ENCODE results near the gene SLC1A1.

SLC1A1 gene

GRCh38 chr9:4547016-4547415 lies 56.7 kb downstream of the SLC1A1 start:
- DNase-seq, result no peak

DNA sequence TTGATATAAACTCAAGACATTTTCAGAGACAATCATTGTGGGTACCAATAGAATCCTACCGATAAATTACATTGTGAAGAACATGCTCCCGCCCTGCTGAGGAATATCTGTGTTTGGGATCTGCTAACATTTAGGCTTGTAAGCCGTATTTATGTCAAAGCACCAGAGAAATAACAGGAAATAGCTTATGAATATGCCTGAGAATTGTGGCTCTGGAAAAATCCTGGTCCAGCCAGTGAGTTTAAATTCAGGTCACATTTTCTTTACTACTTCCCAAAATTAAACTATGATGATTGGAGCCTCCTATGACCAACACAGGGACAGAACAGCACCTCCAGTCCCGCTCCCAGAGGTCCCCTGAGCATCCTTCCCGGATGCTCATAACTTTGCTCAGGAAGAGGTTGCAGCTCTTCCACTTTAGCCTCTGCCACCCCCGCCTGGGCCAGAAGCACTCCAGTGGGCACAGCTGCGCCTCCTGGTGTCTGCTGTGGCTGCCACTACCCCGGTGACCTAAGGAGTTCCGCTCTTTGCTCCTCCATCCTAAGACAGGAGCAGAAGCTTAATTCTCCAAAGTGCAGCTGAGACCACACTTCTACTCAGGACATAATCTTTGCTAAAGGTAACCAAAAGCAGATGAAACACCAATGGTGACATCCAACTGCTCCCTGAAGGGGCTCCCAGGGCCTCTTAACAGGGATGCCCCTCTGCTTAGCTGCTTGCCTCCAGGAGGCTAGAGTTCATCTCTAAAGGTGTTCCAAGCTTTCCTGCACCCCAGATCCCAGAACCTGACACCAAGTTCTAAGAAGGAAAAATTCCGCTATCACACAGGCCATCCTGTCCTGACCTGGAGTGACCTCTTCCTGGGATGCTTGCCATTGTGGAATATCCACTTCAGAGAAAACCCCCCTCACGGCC lies 58.8 kb downstream of the SLC1A1 start:
- DNase-seq, result no peak

DNA sequence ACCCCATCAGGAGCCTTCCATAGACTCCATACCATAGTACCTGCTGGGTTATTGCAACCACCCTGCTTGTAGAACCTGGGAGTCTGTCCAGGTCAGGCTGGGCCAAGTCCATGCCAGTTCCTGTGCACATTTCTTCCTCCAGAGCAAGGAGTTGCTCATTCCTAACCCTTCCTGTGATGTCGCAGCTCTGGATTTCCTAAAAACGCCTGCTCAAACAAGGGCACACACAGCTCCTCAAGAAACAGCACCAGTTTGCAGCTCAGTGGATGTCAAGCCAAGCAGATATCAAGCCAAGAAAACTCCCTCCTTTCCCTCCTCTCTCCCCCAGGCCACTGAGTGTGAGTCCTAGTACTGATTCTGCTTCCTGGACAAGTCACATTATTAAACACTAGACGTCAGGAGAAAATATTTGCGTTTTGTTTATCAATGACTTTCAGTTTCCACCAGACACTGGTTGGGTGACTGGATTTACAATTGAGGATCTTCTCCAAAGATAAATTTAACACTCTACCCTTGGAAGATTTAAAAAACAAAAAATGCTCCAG lies 59.6 kb downstream of the SLC1A1 start:
- no peak for DNase-seq

DNA sequence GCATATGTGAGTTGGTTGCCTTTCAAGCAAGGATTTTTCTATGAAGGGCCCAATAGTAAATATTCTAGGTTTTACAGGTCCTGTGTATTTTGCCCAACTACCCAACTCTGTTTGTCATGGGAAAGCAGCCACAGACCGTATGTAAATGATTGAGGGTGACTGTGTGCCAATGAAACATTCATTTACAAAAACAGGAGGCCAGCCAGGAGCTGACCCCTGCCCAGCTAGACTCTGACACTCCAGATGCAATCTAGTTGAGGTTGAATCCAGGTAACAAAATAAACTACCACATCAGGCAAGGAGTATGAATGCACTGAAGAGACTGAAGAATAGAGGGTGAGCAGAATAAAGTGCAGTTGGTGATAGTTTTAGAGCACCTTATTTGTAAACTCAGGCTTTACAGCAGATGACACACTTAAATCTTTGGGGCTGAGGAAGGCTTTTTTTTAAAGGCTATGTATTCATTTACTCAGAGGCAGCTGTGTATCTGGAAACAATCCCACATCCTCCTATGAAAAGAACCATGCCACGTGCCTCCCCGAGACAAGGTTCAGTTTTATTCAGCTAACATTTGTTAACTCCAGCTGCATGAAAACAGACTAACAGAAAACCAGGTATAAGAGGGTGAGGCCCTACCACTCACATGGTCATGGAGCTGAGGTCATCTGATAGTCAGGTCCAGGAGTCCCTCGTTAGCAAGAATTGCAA lies 60.7 kb downstream of the SLC1A1 start:
- no peak for DNase-seq

- DNase-seq, result no peak
These were observed 63.7 kb downstream of the SLC1A1 start for GRCh38 chr9:4553951-4554381.

- peak; percentile 12 for DNase-seq
These were observed 65.0 kb downstream of the SLC1A1 start for GRCh38 chr9:4555236-4555635.

DNA sequence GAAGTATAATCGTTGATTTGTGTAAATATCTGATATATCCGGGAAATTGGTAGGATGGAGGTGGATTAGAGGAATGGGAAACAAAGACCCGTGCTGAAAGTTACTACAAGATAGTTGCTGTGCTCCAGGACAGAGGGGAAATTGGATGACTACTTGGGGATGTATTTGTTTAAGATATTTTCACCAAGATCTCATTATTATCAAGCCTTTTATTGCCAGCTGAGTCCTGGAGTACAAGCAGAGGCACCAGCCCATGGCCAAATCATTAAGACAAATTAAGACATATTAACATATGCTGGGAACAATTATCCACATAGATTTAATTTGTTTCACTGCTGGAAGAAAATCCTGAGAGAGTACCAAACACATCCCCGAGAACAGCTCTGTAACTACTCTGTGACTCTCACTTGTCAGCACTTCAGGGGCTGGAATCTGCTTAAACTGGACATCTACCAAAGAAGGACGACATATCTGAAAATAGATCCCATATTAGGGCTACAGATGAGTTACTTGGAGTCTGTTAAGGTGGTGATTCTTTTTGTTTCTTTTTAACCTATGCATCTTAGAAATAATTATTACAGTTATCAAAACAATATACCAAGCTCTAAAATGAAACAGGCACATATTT lies 68.2 kb downstream of the SLC1A1 start:
- no peak for DNase-seq

GRCh38 chr9:4559261-4560182 lies 69.3 kb downstream of the SLC1A1 start:
- no peak for DNase-seq

GRCh38 chr9:4563105-4563504 lies 72.8 kb downstream of the SLC1A1 start:
- DNase-seq, result no peak

GRCh38 chr9:4566806-4567205 lies 76.5 kb downstream of the SLC1A1 start:
- no peak for DNase-seq

DNA sequence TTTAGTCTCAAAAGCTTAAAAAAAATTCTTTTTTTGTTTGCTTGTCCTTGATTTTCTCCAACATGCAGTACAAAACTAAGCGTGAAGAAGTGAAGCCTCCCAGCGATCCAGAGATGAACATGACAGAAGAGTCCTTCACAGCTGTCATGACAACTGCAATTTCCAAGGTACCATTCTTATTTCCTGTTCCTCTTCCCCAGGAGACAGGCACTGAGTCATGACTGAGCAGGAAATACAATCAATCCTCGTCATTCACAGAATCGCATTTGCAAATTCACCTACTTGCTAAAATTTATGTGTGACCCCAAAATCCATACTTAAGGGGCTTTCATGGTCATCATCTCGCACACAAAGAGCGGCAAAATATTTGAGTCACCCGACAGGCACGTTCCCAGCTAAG lies 77.3 kb downstream of the SLC1A1 start:
- no peak for DNase-seq

DNA sequence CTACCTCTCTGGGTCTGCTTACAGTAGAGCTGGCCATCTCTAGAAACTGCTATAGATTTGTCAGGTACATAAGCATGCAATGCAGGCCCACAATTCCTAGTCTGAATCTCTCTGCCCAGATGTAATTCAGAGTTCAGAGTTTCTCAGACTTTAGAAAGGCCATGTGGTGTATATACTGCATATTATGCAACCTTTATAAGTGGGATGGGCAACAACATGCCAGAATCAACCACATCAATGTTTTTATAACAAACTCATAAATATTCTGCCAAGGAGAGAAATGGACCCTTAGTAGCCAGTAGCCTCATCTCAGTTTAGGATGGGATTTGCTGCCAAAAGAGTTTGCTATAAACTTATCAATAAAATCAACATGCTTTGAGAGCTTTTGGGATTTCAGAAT lies 78.8 kb downstream of the SLC1A1 start:
- no peak for DNase-seq

DNA sequence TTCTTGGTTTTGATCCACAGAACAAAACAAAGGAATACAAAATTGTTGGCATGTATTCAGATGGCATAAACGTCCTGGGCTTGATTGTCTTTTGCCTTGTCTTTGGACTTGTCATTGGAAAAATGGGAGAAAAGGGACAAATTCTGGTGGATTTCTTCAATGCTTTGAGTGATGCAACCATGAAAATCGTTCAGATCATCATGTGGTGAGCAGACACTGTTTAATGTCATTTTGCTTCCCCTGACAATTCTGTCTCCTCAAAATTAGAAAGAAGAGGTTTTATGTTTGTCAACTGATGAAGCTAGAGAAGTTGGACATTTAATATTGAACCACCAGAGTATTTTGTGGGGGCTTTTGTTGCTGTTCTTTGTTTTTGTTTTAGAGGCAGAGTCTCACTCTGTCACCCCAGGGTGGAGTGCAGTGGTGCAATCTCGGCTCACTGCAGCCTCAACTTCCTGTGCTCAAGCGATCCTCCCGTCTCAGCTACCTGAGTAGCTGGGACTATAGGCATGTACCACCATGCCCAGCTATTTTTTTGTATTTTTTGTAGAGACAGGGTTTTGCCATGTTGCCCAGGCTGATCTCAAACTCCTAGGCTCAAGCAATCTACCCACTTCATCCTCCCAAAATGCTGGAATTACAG lies 82.0 kb downstream of the SLC1A1 start:
- DNase-seq, result peak; percentile 16

DNA sequence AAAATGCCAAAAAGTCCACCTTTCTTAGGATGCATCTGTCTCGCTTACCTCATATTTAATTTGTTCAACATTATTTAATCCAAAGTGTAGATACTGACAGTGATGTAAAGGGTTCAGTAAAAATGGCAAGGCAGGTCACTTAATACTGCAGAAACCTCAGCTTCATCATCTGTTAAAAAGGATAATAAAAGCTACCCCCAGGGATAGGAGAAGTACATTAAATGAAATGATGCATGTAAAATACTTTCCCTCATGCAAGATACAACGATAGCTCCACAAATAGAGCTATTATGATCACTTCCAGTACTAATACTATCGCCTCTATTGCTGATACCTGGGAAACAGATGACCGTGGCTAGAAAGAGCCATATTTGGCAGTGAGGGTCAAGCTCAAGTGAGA lies 82.9 kb downstream of the SLC1A1 start:
- DNase-seq, result no peak

- no peak for DNase-seq
These were observed 83.5 kb downstream of the SLC1A1 start for GRCh38 chr9:4573634-4574389.

GRCh38 chr9:4574657-4575243 lies 84.5 kb downstream of the SLC1A1 start:
- DNase-seq, result no peak

DNA sequence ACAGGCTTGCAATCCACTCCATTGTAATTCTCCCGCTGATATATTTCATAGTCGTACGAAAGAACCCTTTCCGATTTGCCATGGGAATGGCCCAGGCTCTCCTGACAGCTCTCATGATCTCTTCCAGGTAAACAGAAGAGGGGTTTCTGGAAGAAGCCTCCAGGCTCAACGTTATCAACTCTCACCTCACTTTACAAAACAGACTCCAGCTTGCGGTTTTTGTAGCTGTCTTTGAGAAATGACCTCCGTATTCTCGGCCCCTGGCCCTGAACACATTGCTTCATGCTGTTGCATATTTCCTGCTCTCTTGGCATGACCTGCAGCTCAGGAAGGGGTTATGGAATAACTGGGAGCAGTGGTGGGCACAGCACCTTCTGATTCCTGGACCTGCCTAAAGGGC lies 85.7 kb downstream of the SLC1A1 start:
- DNase-seq, result no peak

- no peak for DNase-seq
These were observed 86.2 kb downstream of the SLC1A1 start for GRCh38 chr9:4576448-4576847.

GRCh38 chr9:4579001-4579400 lies 88.7 kb downstream of the SLC1A1 start:
- DNase-seq, result no peak

DNA sequence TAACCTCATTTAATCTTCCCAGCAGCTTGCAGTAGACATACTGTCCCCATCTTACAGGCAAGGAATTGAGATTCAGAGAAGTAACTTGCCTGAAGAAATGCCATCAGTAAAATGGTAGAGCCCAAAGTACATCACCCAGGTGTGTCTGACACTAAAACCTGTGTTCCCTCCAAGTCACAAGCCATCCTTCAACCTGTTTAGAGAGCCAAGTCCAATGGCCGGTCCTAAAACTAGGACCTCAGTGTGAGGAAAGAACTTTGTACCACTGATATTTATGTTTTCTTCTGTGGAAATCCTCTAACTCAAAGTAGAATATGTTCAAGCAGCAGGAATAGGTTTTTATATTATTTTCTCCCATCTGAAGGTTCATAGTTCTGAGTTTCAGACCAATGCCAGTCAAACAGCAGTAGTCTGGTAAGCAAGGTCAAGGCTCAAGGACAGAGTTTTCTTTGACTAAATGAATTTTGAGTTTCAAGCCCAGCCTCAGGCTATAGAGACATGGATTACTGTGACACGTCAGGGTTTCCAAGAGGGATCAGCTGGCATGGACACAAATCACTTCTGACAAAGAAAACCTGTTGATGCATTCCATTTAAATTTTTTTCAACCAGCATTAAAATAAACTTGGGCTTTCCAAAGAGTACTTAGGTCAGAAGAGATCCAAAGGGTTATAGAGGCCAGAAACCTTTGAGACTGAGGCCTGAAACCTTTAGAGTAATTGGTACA lies 90.9 kb downstream of the SLC1A1 start:
- DNase-seq, result no peak

Measured in activated gamma-delta T cell treated with Interleukin-2 at 50 U/mL for 16 hours (primary cell).